HG03097 (cell line): ENCODE measurements around the gene POC1B.

Experiments
- ATAC-seq: cut with Tn5 transposase; IDR thresholded peaks from one replicate; pipeline ENCODE4 v1.9.1; 2021; ENCODE audit not compliant: unreplicated experiment, low FRiP score

Gene POC1B

DNA sequence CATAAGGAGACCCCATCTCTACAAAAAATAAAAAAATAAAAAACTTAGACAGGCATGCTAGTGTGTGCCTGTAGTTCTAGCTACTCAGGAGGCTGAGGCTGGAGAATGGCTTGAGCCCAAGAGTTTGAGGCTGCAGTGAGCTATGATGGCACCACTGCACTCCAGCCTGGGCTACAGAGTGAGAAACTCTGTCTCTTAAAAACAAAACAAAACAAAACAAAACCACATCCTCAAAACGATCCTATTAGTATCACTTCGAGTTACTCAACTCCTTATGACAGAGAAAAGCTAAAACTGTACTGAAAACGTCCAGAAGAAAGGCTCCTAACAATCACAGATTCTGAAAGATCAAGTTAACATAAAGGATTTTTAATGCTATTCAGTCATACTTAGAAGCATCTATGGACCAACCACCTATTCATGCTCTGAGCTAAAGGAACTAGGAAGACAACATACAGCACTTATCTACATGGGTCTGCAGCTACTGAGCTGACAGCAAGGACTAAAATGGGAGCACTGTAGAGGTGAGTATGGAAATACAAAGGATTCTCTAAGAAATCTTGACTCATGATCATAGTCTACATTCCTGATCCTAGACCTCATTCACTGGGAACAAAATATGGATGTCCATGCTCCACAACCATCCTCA is 98.2 kb downstream of the POC1B start:
- peak; percentile 94 for ATAC-seq

DNA sequence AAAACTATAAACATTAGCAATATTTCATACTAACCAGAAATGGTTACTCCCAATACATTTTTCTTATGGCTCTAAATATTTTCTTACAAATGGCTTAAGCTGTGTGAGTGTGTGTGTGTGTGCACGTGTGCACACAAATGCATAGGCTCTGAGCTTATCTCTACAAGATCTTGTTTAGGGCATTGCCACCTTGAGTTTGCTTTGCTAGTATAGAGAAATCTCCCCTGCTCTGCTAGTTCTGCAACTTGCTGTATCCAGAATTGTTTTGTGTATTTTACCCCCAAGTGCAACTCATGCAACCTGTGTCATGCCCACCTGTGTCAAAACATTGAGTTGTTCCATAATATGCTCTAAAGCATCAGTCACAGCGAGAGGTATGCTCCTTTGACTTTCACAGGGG is 101.0 kb downstream of the POC1B start:
- ATAC-seq = no peak

DNA sequence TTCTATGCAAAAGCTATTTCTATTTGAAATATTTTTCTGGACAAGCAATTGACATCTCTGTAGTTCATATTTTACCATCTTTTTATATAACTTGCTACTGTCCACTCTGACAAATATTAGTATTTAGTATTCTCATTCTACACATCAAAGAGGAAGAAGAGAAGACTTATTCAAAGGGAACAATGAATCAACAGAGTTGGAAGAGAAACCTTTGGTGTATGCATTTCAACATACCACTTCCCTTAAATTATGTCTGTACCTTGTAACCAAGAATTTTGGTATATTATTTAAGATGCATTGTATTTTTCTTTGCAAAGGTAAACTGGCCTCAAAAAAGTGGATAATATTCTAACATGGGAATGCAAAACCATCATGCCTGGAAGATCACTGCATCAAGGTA is 101.5 kb downstream of the POC1B start:
- ATAC-seq = no peak

DNA sequence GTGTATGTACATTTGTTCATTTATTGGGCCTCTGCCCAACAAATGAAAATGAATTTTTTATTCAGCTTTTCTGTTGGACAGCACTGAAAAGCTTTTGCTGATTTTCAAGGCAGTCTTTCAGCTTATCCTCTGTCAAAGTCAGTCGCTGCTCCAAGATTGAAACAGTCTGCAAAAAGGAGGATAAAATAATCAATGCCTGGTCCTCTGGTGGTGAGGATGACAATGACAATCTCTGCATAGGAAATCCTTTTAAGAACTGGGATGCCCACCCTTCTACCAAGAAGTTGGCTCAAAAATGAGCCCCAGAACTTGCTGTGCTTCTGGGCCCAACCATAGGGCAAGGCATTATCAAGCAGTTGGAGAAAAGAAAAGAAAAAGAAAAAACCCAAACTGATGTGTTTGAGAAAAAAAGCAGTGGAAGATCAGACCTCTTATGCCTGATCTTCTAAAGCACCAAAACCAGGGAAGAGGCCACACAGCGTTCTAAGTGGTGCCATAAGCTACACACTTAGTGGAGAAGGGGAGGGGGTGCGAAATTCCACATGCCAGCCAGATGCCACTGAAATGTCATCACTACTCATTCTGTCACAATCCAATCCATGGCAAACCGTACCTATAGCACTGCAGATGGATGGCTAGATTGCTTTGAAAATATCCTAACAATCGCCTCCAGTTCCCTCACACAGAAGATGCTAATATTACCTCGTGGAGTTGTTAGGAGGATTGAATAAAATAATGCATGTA is 104.6 kb downstream of the POC1B start:
- ATAC-seq = no peak

DNA sequence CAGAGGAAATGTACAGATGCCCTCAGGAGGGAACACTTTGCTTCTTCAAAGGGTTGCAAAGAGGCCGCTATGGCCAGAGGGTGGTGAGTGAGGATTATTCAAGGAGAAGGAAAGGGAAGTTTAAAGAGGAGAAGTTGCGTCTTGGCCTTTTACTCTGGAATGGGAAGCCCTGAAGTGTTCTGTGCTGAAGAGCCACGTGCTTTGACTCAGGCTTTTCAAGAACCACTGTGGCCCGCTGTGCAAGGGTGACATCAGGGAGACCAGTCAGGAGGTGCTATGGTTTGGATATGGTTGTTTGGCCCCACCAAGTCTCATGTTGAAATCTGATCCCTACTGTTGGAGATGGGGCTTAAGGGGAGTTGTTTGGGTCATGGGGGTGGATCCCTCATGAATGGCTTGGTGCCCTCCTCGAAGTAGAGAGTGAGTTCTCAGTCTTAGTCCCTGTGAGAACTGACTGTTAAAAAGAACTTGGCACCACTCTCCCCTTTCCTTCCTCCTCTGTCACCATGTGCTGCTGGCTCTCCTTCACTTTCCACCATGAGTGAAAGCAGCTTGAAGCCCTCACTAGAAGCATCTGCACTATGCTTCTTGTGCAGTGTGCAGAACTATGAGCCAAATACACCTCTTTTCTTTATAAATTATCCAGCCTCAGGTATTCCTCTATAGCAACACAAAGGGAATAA is 107.5 kb downstream of the POC1B start:
- ATAC-seq = no peak

DNA sequence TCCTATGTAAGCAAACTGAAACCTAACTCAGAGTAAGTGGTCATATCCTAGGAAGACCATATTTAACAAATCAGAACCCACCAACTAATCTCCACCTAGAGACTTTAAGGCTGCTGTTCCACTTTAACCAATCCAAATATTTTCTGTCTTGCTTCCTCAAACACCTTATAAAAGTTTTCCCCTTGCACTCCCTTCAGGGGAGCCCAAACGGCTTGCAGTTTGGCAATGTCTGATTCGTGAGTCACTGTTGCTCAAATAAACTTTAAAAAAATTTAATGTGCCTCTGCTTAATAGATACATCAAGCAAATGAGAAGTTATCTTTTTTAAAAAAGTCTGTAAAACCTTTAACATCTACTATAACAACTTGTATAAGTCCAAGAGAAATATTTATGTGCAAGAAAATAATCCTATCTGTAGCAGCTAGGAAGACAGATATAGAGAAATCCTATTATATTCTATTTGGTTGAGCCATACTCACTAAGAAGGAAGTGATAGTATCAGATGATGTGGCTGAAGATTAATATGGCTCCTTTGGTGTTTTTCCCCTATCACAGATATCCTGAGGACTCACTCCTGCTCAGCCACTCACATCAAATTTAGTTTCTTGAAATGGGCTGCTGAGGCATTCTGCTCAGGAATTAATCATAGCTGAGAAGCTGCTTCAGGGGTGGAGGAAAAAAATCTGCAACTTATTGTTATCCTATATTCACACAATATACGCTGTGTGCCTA is 108.4 kb downstream of the POC1B start:
- ATAC-seq = no peak

DNA sequence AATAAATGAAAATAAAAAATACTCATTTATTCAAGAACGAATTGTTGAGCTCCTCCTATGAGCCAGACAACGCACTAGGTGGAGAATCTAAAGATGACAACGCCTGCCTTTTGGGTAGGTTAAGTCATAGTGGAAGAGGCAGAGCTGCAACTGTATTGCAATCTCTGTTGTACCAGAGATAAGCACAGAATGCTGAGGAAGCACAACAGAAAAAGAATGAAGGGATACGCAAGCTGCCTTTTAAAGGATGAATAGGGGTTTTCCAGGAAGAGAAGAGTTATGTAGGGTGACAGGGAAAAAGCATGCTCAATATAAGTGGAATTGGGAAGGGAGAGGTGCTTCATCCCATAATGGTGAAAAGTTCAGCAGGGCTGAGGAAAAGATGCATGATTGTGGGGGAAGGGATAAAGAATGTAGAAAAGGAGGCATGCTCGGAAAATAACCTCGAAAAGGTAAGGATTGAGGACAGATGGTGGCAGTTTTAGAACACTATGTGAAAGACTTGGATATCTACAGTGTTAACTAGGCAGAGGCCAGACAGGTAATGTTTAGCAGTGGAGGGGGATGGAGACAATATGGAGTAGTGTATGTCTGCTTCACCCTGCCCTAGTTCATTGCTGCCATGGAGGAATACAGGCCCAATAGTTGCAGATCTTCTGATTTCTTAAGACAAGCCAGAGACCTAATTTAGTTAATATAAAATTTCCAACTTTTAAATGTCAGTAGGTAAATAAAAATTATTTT is 109.6 kb downstream of the POC1B start:
- no peak for ATAC-seq

DNA sequence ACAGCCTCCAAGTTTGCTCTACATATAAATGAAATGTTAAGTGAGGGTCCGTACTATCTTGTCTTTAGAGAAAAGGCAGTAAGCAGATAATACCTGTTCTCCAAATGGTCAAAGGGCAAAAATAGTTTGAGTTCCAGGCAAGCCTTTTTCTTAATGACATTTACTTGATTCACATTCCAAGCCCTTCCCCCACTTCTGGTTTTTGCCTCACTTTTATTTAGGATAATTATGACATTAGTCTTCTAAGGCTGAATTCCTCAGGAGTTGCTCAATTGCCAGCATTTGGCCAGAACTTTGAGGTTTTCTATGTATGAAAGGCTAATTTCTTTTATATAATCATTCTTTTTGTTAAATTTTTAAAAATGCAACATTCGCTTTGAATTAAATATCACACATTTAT is 111.0 kb downstream of the POC1B start:
- ATAC-seq = no peak

DNA sequence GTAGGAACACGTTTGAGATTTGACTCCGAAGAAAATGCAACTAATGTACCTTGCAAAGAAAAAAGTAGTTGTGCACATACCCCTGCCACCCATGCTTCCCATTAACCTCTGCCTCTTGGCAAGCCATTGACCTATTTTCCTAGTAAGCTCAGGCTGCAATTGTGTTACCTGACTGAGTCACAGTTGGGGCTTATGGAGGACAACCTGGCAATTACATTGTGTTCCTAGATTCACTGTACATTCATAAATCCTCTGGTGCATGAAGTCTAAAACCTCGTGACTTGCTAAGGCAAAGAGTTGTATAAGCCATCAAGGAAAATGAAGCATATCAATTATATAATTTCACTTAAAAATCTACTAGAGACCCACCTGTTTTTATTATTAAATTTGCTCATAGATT is 111.5 kb downstream of the POC1B start:
- ATAC-seq = no peak

DNA sequence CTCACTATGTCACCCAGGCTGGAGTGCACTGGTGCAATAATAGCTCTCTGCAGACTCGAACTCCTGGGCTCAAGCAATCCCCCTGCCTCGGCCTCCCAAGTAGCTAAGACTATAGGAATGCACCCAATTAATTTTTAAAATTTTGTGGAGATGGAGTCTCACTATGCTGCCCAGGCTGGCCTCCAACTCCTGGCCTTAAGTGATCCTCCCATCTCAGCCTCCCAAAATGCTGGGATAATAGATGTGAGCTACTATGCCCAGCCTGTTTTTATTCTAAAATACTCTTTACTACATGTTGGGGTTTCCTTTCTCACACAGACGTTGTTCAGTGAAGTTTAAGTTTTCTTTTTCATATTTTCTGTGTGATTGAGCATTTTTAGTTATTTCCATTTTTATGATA is 112.6 kb downstream of the POC1B start:
- ATAC-seq = no peak

DNA sequence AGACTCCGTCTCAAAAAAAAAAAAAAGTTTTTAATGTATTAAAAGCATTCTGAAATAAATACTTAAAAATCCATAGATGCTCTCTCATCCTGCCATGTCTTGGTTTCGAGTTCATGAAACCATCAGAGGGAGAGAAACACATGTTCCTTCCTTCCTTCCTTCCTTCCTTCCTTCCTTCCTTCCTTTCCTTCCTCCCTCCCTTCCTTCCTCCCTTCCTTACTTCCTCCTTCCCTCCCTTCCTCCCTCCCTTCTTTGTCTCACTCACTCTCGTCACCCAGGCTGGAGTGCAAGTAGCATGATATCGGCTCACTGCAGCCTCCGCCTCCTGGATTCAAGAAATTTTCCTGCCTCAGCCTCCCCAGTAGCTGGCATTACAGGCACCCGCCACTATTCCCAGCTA is 113.2 kb downstream of the POC1B start:
- ATAC-seq = no peak

DNA sequence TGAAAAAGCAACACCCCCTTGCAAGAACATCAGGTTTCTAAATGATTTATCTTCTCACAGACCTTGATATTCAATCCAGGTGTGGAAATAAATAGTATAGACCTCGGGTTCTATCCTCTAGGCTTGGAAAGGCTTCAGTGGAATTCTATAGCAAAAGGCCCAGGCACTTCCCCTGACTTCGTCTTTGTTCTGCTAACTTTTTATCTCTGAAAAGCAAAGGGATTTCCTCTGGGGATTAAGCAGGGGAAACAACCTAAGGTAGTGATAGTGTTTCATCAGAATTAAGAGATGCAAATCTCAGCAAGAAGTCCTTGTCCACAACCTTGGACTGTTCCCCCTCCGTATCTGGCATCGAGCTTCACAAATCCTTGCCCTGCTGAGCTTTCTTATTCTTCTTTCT is 114.0 kb downstream of the POC1B start:
- no peak for ATAC-seq

DNA sequence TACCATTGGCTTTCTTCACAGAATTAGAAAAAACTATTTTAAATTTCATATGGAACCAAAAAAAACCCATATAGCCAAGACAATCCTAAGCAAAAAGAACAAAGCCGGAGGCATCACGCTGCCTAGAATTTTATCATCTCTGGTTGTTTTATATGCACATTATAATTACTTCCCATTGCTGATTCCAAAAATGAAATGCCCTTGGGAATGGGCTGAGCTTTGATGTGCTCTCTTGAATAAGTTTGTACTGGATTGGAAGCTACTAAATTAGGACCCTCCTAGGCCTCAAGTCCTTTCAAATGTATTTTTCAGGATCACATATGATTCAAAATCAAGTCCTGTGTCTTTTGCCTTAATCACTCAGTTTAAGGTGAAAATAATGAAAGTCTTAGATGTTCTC is 114.6 kb downstream of the POC1B start:
- ATAC-seq = no peak

DNA sequence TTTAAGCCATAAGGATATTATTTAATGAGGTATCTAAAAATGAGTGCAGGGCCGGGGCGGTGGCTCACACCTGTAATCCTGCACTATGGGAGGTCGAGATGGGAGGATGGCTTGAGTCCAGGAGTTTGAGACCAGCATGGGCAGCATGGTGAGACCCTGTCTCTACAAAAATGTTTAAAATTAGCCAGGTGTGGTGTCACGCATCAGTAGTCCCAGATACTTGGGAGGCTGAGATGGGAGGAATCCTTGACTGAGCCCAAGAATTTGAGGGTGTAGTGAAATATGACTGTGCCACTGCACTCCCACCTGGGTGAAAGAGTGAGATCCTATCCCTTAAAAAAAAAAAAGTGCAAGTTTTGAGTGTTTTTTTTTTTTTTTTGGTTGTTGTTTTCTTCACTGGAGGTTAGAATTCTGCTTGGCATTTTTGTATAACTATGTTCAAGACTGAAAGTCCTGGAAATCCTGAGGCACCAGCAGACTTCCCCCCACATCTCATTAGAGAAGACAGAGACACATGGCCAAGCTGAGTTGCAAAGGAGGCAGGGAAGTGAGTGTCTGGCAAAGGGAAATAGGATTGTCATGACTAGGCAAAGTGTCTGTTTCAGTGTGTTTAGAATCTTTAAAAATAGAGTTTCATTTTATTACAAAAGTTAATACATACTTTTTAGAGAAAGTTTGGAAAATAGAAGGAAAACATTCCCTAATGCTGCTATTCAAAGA is 120.1 kb downstream of the POC1B start:
- no peak for ATAC-seq

DNA sequence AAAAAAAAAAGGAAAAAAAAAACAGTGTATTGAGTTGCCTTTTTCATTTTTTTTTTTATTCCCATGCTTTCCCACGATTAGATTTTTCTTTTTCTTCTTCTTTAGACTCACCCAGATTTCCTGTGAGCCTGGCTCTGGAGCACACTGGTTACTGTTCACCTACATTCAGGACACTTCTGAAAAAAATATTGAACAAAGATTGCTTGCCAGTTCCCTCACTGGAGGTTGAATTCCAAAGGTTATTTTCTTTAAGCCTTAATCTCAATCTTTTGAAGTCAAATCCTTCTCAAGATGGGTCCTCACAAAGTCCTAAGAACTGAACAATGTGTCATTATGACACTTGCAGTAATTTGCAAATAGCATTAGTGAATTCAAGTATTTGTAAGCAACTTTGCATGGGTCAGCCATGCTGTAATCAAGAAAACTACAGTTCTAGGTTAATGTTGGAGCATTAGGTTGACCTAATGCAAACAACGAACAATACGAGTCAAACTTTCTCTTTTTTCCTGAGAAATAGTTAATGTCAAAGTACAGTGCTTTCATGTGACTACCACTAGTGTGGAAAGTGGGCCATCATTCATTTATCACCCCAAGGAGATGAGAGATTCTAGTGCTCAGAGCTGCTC is 124.3 kb downstream of the POC1B start:
- no peak for ATAC-seq

DNA sequence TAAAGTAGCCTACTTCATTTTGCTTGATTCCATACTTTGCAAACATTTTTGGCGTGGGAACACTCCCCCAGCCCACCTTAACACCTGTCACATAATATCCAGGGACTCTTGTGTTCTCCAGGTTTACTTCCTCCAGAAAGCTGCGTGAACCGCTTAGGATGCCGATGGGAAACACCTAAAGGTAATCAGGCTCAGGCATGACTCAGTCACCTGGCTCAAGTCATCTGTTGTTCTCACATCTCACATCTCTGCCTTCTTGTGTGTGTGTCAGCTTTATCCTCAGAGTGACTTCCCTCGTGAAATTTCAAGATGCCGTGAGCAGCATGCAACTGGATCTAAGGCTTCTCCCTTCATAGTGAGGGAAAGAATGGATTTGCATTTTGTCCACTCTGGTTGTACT is 125.4 kb downstream of the POC1B start:
- ATAC-seq = no peak

DNA sequence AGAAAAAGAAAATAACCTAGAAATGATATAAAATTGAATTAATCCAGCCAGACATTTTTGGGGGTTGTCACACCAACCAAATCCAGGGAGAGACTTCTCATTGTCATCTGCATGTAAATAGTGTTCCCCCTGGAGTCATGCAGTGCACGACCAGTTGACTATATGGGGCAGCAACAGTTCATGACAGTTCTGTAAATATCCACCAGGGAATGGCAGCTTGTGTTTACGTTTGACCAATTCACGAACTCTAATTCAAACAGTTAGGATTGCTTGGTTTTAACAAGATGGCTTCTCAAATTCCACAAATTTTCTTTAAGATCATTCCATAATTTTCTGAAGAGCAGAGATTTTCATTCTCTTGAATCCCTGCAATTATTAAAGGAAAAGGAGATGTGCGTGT is 130.1 kb downstream of the POC1B start:
- no peak for ATAC-seq

DNA sequence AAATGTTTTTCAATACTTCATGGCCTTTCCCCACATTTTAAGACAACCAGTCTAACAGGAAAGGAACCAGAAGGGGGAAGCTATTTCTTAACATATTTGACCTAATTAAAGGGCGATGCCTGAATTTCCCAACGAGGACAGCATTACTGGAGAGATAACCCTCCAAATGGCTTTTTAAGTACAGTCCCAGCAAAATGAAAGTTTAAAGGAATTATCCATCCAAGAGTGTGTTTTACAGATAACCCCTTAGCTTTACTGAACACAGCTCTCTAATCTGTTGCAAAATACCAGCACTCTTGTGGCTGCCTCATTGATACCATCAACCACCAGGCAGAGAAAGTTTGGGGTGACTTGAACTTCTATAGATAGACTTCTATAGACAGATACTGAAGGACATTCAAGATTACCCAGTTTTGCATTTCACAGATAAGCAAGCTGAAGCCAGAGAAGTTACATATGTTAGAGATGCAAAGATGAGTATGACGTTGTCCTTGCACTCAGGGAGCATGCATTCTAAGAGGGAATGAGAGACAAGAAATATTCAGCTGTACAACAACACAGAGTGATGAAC is 132.2 kb downstream of the POC1B start:
- no peak for ATAC-seq

DNA sequence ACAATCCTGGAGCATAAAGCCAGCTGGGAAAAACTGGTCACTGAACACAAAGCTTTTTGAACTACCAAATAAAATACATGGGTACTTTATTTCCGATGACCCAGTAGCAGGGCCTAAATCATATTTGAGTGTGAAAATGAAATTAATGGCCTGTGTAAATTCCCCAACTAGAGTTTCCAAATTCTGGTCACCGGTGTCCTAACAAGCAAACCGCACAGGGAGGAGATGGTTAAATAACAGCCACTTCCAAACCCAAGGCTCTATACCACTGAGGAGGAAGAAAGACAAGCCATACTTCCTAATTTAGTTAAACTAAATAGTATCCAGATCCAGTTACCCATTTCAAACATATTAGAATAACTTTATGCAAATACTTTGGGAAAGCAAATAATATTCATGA is 133.5 kb downstream of the POC1B start:
- no peak for ATAC-seq
